Panc1 (cell line): ENCODE data around the gene BBX. TPM values are rescaled to one million over a fixed set of nuclear protein-coding genes. Genes with fewer than 3 reads are reported as not detected.

Experiments
- ATAC-seq: fragments of 200-7000 bp; cut with Tn5 transposase; 2 replicates; pipeline ENCODE4 v1.9.1; 2020; ENCODE audit warnings: mild to moderate bottlenecking, moderate library complexity
- BruUV-seq: library from RNA; stranded (reverse); fragments of 400-500 nt; replicated peaks from 2 replicates; lab custom pipeline; 2021; lab: Mats Ljungman, UMichigan
- CTCF ChIA-PET: fragments of 300-600 bp; sonication (Branson Sonifier 250); formaldehyde crosslinking; loops from one replicate; lab custom pipeline; 2022; ENCODE audit warnings: antibody characterized with exemption; lab: Charles Lee
- POLR2A ChIA-PET: fragments of 300-600 bp; sonication (Branson Sonifier 250); formaldehyde crosslinking; loops from one replicate; lab custom pipeline; 2022; ENCODE audit warnings: antibody characterized with exemption; lab: Charles Lee
- DNase-seq: peaks from one replicate; pipeline ENCODE4 v3.0.0-alpha.2; 2010; ENCODE audit warnings: low read depth, low spot score
- H3K27ac ChIP-seq: 2 replicates; pipeline ENCODE4 v1.5.1; 2011; ENCODE audit warnings: mild to moderate bottlenecking, low read length, inconsistent platforms
- H3K27me3 ChIP-seq: fragments of 200-500 bp; sonication (Bioruptor generic); 2 replicates; pipeline ENCODE4 v1.6.0; 2014; ENCODE audit warnings: low read length, inconsistent platforms; ENCODE audit not compliant: control insufficient read depth, insufficient read depth
- H3K36me3 ChIP-seq: fragments of 200-500 bp; sonication (Bioruptor generic); 2 replicates; pipeline ENCODE4 v1.5.1; 2014; ENCODE audit warnings: inconsistent platforms, mild to moderate bottlenecking, low read length, moderate library complexity; ENCODE audit not compliant: control insufficient read depth, insufficient read depth
- H3K4me1 ChIP-seq: 2 replicates; pipeline ENCODE4 v1.5.1; 2011; ENCODE audit warnings: inconsistent platforms, mild to moderate bottlenecking, low read length, moderate library complexity; ENCODE audit not compliant: control insufficient read depth, insufficient read depth
- H3K4me3 ChIP-seq, 2 experiments: 2 replicates each; pipeline ENCODE4 v1.5.1; 2011 to 2012; ENCODE audit warnings: low read depth in 2 of 2, low read length in 2 of 2, mild to moderate bottlenecking in 2 of 2, inconsistent platforms in 1 of 2, moderate library complexity in 1 of 2
- H3K9me3 ChIP-seq: fragments of 200-500 bp; sonication (Bioruptor generic); 2 replicates; pipeline ENCODE4 v1.5.1; 2014; ENCODE audit warnings: low read depth, mild to moderate bottlenecking, inconsistent platforms, low read length, moderate library complexity; ENCODE audit not compliant: control insufficient read depth, insufficient read depth
- POLR2AphosphoS5 ChIP-seq: IDR thresholded peaks from 2 replicates; pipeline ENCODE4 v1.6.1; 2012; ENCODE audit warnings: mild to moderate bottlenecking, low read depth, low read length, moderate library complexity
- SIN3A ChIP-seq: IDR thresholded peaks from 2 replicates; pipeline ENCODE4 v1.6.1; 2012; ENCODE audit warnings: low read depth, mild to moderate bottlenecking, low read length, moderate library complexity, borderline replicate concordance; ENCODE audit not compliant: insufficient read depth
- TCF7L2 ChIP-seq: IDR thresholded peaks from 2 replicates; pipeline ENCODE4 v1.6.1; 2011; ENCODE audit warnings: mild to moderate bottlenecking, low read depth, low read length, inconsistent platforms
- in situ Hi-C: cut with HindIII; loops from 2 replicates; pipeline ENCODE4 v1.10.0; 2016; ENCODE audit warnings: low sequenced_read_pairs, low pct_unique_long_range_greater_than_20kb
- intact Hi-C: fragments of 100-400 bp; cut with micrococcal nuclease; formaldehyde crosslinking; loops from one replicate; pipeline ENCODE4 v1.10.0; 2022; ENCODE audit not compliant: unreplicated experiment
- total RNA-seq: library from RNA; stranded (reverse); gene quantifications from one replicate; pipeline ENCODE4 v1.2.1, GENCODE V29; 2021; ENCODE audit not compliant: unreplicated experiment
- TF ChIP-seq, protein P1 (sequence below): fragments of 450-650 bp; IDR thresholded peaks from 2 replicates; pipeline ENCODE4 v1.5.1; 2017; ENCODE audit warnings: mild to moderate bottlenecking
- TF ChIP-seq, protein P2 (sequence below), 2 experiments: IDR thresholded peaks; 2 replicates each; pipeline ENCODE4 v1.6.1; 2011 to 2012; ENCODE audit warnings: low read depth in 2 of 2, control low read depth in 1 of 2, low read length in 1 of 2, mild to moderate bottlenecking in 1 of 2, moderate library complexity in 1 of 2; ENCODE audit not compliant: insufficient read depth in 1 of 2

The BBX gene
- total RNA-seq, 1 experiment from 2014 or later: 28.5 TPM

DNA sequence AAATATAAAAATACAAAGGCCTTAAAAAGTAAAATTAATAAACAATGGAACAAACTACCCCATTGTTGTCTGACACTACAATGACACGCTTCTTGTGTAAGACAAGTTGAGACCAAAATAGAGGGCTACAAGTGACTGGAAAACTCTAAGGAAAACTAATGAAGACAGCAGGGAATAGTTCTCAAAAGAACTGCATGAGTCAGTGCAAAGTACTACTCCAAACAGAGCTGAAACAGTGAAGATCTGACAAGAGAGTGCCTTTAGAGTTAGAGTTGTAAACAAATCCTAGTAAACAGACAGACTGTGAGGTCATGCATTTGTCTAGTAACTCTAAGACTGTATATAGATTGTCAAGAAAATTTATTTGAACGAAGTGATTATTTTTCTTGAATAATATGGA, 233.9 kb downstream of the BBX start:
- no peaks in the 10 kb centered on the region for H3K27me3 ChIP-seq
- no peak overlapping the region for H3K27ac ChIP-seq
- ATAC-seq: no peak
- in situ Hi-C loops (no loop called here), intact Hi-C loops (no loop called here)
- H3K36me3 ChIP-seq: no peaks in the 10 kb centered on the region
- TF ChIP-seq POLR2AphosphoS5 (no peak), SIN3A (no peak), TCF7L2 (no peak)
- TF ChIP-seq, protein P1, sequence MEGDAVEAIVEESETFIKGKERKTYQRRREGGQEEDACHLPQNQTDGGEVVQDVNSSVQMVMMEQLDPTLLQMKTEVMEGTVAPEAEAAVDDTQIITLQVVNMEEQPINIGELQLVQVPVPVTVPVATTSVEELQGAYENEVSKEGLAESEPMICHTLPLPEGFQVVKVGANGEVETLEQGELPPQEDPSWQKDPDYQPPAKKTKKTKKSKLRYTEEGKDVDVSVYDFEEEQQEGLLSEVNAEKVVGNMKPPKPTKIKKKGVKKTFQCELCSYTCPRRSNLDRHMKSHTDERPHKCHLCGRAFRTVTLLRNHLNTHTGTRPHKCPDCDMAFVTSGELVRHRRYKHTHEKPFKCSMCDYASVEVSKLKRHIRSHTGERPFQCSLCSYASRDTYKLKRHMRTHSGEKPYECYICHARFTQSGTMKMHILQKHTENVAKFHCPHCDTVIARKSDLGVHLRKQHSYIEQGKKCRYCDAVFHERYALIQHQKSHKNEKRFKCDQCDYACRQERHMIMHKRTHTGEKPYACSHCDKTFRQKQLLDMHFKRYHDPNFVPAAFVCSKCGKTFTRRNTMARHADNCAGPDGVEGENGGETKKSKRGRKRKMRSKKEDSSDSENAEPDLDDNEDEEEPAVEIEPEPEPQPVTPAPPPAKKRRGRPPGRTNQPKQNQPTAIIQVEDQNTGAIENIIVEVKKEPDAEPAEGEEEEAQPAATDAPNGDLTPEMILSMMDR: no peak
- TF ChIP-seq, protein P2, sequence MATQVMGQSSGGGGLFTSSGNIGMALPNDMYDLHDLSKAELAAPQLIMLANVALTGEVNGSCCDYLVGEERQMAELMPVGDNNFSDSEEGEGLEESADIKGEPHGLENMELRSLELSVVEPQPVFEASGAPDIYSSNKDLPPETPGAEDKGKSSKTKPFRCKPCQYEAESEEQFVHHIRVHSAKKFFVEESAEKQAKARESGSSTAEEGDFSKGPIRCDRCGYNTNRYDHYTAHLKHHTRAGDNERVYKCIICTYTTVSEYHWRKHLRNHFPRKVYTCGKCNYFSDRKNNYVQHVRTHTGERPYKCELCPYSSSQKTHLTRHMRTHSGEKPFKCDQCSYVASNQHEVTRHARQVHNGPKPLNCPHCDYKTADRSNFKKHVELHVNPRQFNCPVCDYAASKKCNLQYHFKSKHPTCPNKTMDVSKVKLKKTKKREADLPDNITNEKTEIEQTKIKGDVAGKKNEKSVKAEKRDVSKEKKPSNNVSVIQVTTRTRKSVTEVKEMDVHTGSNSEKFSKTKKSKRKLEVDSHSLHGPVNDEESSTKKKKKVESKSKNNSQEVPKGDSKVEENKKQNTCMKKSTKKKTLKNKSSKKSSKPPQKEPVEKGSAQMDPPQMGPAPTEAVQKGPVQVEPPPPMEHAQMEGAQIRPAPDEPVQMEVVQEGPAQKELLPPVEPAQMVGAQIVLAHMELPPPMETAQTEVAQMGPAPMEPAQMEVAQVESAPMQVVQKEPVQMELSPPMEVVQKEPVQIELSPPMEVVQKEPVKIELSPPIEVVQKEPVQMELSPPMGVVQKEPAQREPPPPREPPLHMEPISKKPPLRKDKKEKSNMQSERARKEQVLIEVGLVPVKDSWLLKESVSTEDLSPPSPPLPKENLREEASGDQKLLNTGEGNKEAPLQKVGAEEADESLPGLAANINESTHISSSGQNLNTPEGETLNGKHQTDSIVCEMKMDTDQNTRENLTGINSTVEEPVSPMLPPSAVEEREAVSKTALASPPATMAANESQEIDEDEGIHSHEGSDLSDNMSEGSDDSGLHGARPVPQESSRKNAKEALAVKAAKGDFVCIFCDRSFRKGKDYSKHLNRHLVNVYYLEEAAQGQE (IDR thresholded peaks at IDR 0.05; ENCODE audit: insufficient read depth in 1 of 2, low read depth in 2 of 2, low read length in 1 of 2): no peak
- H3K9me3 ChIP-seq: no peaks in the 10 kb centered on the region
- DNase-seq: no peak
- ChIA-PET POLR2A (interaction anchor here (0.7 kb wide), 1 partner anchor 171 kb away, joined by 3 read pairs; no protein-coding TSS in a partner anchor), CTCF (no interaction called here)
- H3K4me1 ChIP-seq: no peaks in the 10 kb centered on the region
- no TSS peak for BruUV-seq
- H3K4me3 ChIP-seq: no peak overlapping the region

DNA sequence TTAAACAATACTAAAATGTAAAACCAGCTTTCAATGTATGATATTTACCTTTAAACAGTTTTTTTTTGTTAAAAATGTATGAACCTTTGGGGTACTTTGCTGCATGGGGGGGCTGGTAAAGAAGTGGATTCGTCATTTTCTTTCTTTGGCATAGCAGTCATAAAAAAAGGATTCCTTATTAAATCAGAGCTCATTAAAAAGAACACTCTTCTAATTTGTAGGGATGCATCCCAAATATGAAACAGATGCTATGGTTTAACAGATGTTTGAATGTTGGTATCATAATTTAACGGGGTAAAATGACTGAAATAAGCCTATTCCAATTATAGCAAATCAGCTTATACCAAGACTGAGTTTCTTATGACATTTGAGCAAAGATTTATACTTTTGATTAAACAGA, 234.4 kb downstream of the BBX start:
- TF ChIP-seq, protein P1: no peak
- TF ChIP-seq, protein P2 (IDR thresholded peaks at IDR 0.05; ENCODE audit: insufficient read depth in 1 of 2, low read depth in 2 of 2, low read length in 1 of 2): no peak
- TF ChIP-seq TCF7L2 (no peak), POLR2AphosphoS5 (no peak), SIN3A (no peak)
- Histone ChIP-seq H3K9me3 (no peaks in the 10 kb centered on the region), H3K4me3 (no peak overlapping the region), H3K4me1 (no peaks in the 10 kb centered on the region), H3K27me3 (no peaks in the 10 kb centered on the region), H3K27ac (no peak overlapping the region), H3K36me3 (no peaks in the 10 kb centered on the region)
- ATAC-seq (no peak), DNase-seq (no peak)
- intact Hi-C loops (no loop called here), in situ Hi-C loops (no loop called here)
- CTCF ChIA-PET: no interaction called here
- no TSS peak for BruUV-seq
- POLR2A ChIA-PET: no interaction called here
